Measurements from ENCODE around the gene ZNF292.
"Not testable (repeated sequence)": the region's sequence is repeated elsewhere in the genome, so short reads cannot be mapped to it uniquely, and the experiment has no call there.

ZNF292 gene

GRCh38 chr6:87154993-87155841 lies at the start of gene ZNF292:
Gene ZNF292, plus strand, starts transcription at chr6:87155565. Its CDS starts 27 bp downstream, at chr6:87155592.
- DNase-seq (ENCODE audit: low read depth), result peak; percentile 91

- DNase-seq (ENCODE audit: low read depth), result no peak
Observed at GRCh38 chr6:87105823-87106222, 49.5 kb upstream of the ZNF292 start.

GRCh38 chr6:87110636-87111035 lies 44.7 kb upstream of the ZNF292 start:
- DNase-seq (ENCODE audit: low read depth), result no peak

GRCh38 chr6:87115402-87116135 lies 39.8 kb upstream of the ZNF292 start:
- no peak for DNase-seq (ENCODE audit: low read depth)

GRCh38 chr6:87116922-87117321 lies 38.4 kb upstream of the ZNF292 start:
- DNase-seq (ENCODE audit: low read depth), result no peak

- no peak for DNase-seq (ENCODE audit: low read depth)
Observed at GRCh38 chr6:87118054-87118453, 37.3 kb upstream of the ZNF292 start.

- no peak for DNase-seq (ENCODE audit: low read depth)
Observed at GRCh38 chr6:87122477-87122876, 32.9 kb upstream of the ZNF292 start.

GRCh38 chr6:87124074-87124473 lies 31.3 kb upstream of the ZNF292 start:
- no peak for DNase-seq (ENCODE audit: low read depth)

GRCh38 chr6:87126501-87126900 lies 28.9 kb upstream of the ZNF292 start:
- DNase-seq (ENCODE audit: low read depth), result no peak

GRCh38 chr6:87127737-87128136 lies 27.6 kb upstream of the ZNF292 start:
- no peak for DNase-seq (ENCODE audit: low read depth)

- DNase-seq (ENCODE audit: low read depth), result no peak
Observed at GRCh38 chr6:87136963-87137362, 18.4 kb upstream of the ZNF292 start.

- peak; percentile 21 for DNase-seq (ENCODE audit: low read depth)
Observed at GRCh38 chr6:87139236-87139635, 16.1 kb upstream of the ZNF292 start.

GRCh38 chr6:87139927-87140326 lies 15.4 kb upstream of the ZNF292 start:
- DNase-seq (ENCODE audit: low read depth), result not testable (repeated sequence)

GRCh38 chr6:87146363-87146762 lies 9.0 kb upstream of the ZNF292 start:
- no peak for DNase-seq (ENCODE audit: low read depth)

GRCh38 chr6:87150406-87150805 lies 5.0 kb upstream of the ZNF292 start:
- no peak for DNase-seq (ENCODE audit: low read depth)

- DNase-seq (ENCODE audit: low read depth), result no peak
Observed at GRCh38 chr6:87151471-87151780, 3.9 kb upstream of the ZNF292 start.

GRCh38 chr6:87151781-87152525 lies 3.4 kb upstream of the ZNF292 start:
- peak; percentile 51 for DNase-seq (ENCODE audit: low read depth)

- no peak for DNase-seq (ENCODE audit: low read depth)
Observed at GRCh38 chr6:87152526-87152955, 2.8 kb upstream of the ZNF292 start.

- DNase-seq (ENCODE audit: low read depth), result no peak
Observed at GRCh38 chr6:87154641-87154992, 748 bp upstream of the ZNF292 start.

- peak; percentile 63 for DNase-seq (ENCODE audit: low read depth)
Observed at GRCh38 chr6:87155842-87156815, 764 bp downstream of the ZNF292 start.

GRCh38 chr6:87157596-87157995 lies 2.2 kb downstream of the ZNF292 start:
- not testable (repeated sequence) for DNase-seq (ENCODE audit: low read depth)

GRCh38 chr6:87161299-87161698 lies 5.9 kb downstream of the ZNF292 start:
- no peak for DNase-seq (ENCODE audit: low read depth)
